Endothelial cell of umbilical vein (primary cell): ENCODE results near the gene TOMM34. TPM values are rescaled to one million over a fixed set of nuclear protein-coding genes. Genes with fewer than 3 reads are reported as not detected.

Experiments used
- BruUV-seq: library from RNA; stranded (reverse); fragments of 400-500 nt; replicated peaks from 2 replicates; lab custom pipeline; 2021; lab: Mats Ljungman, UMichigan
- CTCF ChIA-PET: fragments of 300-600, 350-600 bp; sonication (Branson Sonifier 250); formaldehyde crosslinking; loops from one replicate; lab custom pipeline; 2021; ENCODE audit warnings: antibody characterized with exemption, inconsistent platforms; lab: Charles Lee
- POLR2A ChIA-PET: fragments of 300-600, 350-600 bp; sonication (Branson Sonifier 250); formaldehyde crosslinking; loops from one replicate; lab custom pipeline; 2021; ENCODE audit warnings: antibody characterized with exemption, inconsistent platforms; lab: Charles Lee
- DNase-seq: peaks from one replicate; pipeline ENCODE4 v3.0.0-alpha.2; 2011; ENCODE audit warnings: low read depth, low spot score
- FAIRE-seq: peaks from 2 replicates; lab custom pipeline; 2011; peaks lifted over from hg19 to GRCh38; lab: Jason Lieb, UNC
- H2AFZ ChIP-seq: 2 replicates; pipeline ENCODE4 v1.6.0; 2012; ENCODE audit warnings: low read depth, low read length, control low read depth, inconsistent platforms
- H3K27ac ChIP-seq: 2 replicates; pipeline ENCODE4 v1.5.1; 2011; ENCODE audit warnings: low read depth, mild to moderate bottlenecking, control low read depth, low read length, moderate library complexity; ENCODE audit not compliant: insufficient read depth
- H3K27me3 ChIP-seq, 2 experiments: 2 replicates each; pipeline versions ENCODE4 v1.6.0 to v1.6.1; 2011; ENCODE audit warnings: low read length in 2 of 2, mixed read lengths in 1 of 2; ENCODE audit not compliant: control insufficient read depth in 2 of 2, insufficient read depth in 2 of 2
- H3K36me3 ChIP-seq, 2 experiments: 2 replicates in 1 of 2; 3 replicates in 1 of 2; pipeline ENCODE4 v1.5.1; 2011; ENCODE audit warnings: low read length in 2 of 2, mild to moderate bottlenecking in 1 of 2, moderate library complexity in 1 of 2; ENCODE audit not compliant: control insufficient read depth in 2 of 2, insufficient read depth in 2 of 2; ENCODE audit errors: extremely low read depth in 1 of 2
- H3K4me1 ChIP-seq: 3 replicates; pipeline ENCODE4 v1.5.1; 2011; ENCODE audit warnings: mild to moderate bottlenecking, low read length; ENCODE audit not compliant: control insufficient read depth, insufficient read depth; ENCODE audit errors: extremely low read depth
- H3K4me2 ChIP-seq: 2 replicates; pipeline ENCODE4 v1.6.1; 2011; ENCODE audit warnings: low read length, control low read depth, mixed read lengths; ENCODE audit not compliant: insufficient read depth
- H3K4me3 ChIP-seq, 3 experiments: fragments of 200-600 bp in 1 of 3; sonication (generic), shearing (Covaris generic) in 1 of 3; replicated peaks in 1 of 3; 2 replicates each; pipeline ENCODE4 v1.5.1; 2011 to 2016; ENCODE audit warnings: control low read depth in 3 of 3, low read length in 3 of 3, mild to moderate bottlenecking in 2 of 3, inconsistent platforms in 1 of 3, low read depth in 1 of 3, moderate library complexity in 1 of 3; ENCODE audit not compliant: insufficient read depth in 1 of 3
- H3K79me2 ChIP-seq: 2 replicates; pipeline ENCODE4 v1.6.0; 2012; ENCODE audit warnings: low read length, inconsistent platforms; ENCODE audit not compliant: control insufficient read depth, insufficient read depth
- H3K9ac ChIP-seq: replicated peaks from 2 replicates; pipeline ENCODE3; 2011; ENCODE audit warnings: low read length, control low read depth; ENCODE audit not compliant: insufficient read depth; ENCODE audit errors: extremely low read depth
- H3K9me1 ChIP-seq: replicated peaks from 3 replicates; pipeline ENCODE4 v1.6.0; 2011; ENCODE audit warnings: mild to moderate bottlenecking, low read length; ENCODE audit not compliant: control insufficient read depth, insufficient read depth; ENCODE audit errors: extremely low read depth
- H3K9me3 ChIP-seq: replicated peaks from 2 replicates; pipeline ENCODE4 v1.5.1; 2012; ENCODE audit warnings: low read length, inconsistent platforms; ENCODE audit not compliant: control insufficient read depth, insufficient read depth
- H4K20me1 ChIP-seq: replicated peaks from 2 replicates; pipeline ENCODE3; 2011; ENCODE audit warnings: mild to moderate bottlenecking, low read length; ENCODE audit not compliant: control insufficient read depth, insufficient read depth; ENCODE audit errors: extremely low read depth
- CTCF ChIP-seq, 2 donors: IDR thresholded peaks; 1 replicate in 1 of 2; 2 replicates in 1 of 2; pipeline ENCODE4 v1.5.1; 2011; ENCODE audit warnings: low read length in 2 of 2, mild to moderate bottlenecking in 2 of 2, moderate library complexity in 2 of 2, control low read depth in 1 of 2, inconsistent platforms in 1 of 2, low read depth in 1 of 2; ENCODE audit not compliant: insufficient read depth in 1 of 2; ENCODE audit errors: extremely low read depth in 1 of 2
- EZH2 ChIP-seq: IDR thresholded peaks from 2 replicates; pipeline ENCODE4 v1.6.1; 2012; ENCODE audit warnings: borderline replicate concordance, low read depth, mild to moderate bottlenecking, moderate library complexity, low read length, inconsistent platforms; ENCODE audit not compliant: severe bottlenecking
- FOS ChIP-seq: IDR thresholded peaks from 2 replicates; pipeline ENCODE4 v1.6.1; 2011; ENCODE audit warnings: mild to moderate bottlenecking, low read length, moderate library complexity, borderline replicate concordance; ENCODE audit not compliant: insufficient read depth
- GATA2 ChIP-seq: IDR thresholded peaks from 2 replicates; pipeline ENCODE4 v1.7.0; 2011; ENCODE audit warnings: low read depth, mild to moderate bottlenecking, moderate library complexity, mixed read lengths, low read length; ENCODE audit not compliant: insufficient read length, insufficient read depth
- JUN ChIP-seq: IDR thresholded peaks from 2 replicates; pipeline ENCODE4 v1.6.1; 2011; ENCODE audit warnings: borderline replicate concordance, low read depth; ENCODE audit not compliant: insufficient read length, insufficient read depth
- MAX ChIP-seq: IDR thresholded peaks from 2 replicates; pipeline ENCODE4 v1.6.1; 2011; ENCODE audit not compliant: insufficient read depth, insufficient read length
- MYC ChIP-seq: IDR thresholded peaks from one replicate; pipeline ENCODE4 v1.6.1; 2011; ENCODE audit warnings: mild to moderate bottlenecking, low read depth, low read length
- POLR2A ChIP-seq: IDR thresholded peaks from 2 replicates; pipeline ENCODE4 v1.6.1; 2012; ENCODE audit warnings: low read depth, mild to moderate bottlenecking, control low read depth, low read length
- POLR2AphosphoS5 ChIP-seq: IDR thresholded peaks from 2 replicates; pipeline ENCODE4 v1.6.1; 2012; ENCODE audit warnings: low read depth, mild to moderate bottlenecking, control low read depth, low read length, moderate library complexity; ENCODE audit not compliant: insufficient read depth
- dilution Hi-C: fragments of 300-500 bp; cut with MboI; formaldehyde crosslinking; loops from one replicate; pipeline ENCODE4 v1.15.0; 2019; ENCODE audit warnings: low sequenced_read_pairs; ENCODE audit not compliant: extremely low pct_ligation_motif_present
- intact Hi-C: fragments of 100-400 bp; cut with micrococcal nuclease; formaldehyde crosslinking; loops from one replicate; pipeline ENCODE4 v1.10.0; 2022
- polyA plus RNA-seq, 4 experiments: library from polyadenylated mRNA; depleted of rRNA in 3 of 4; stranded (reverse) in 3 of 4; unstranded in 1 of 4; fragments of >200 nt; gene quantifications; 2 replicates each; pipeline versions ENCODE4 v1.2.1 to v1.2.3, GENCODE V29; 2011 to 2012; ENCODE audit warnings: missing spikeins in 1 of 4
- total RNA-seq: library from RNA; stranded (reverse); gene quantifications from 2 replicates; pipeline ENCODE4 v1.2.3, GENCODE V29; 2021

The TOMM34 gene
- total and polyA plus RNA-seq, 2 donors (not counting 3 experiments of a cell fraction or from before 2014, with no cell fraction given), result 36.3 to 44.2 TPM

- Histone ChIP-seq H2AFZ (no peak overlapping the region), H3K9me1 (no peaks in the 10 kb centered on the region), H3K4me2 (peak overlapping the region; percentile 73), H3K4me1 (peaks cover 17% of the 10 kb centered on the region), H4K20me1 (no peaks in the 10 kb centered on the region), H3K27ac (peak overlapping the region; percentile 82), H3K36me3 (peaks cover 3 to 5% of the 10 kb centered on the region in 2 experiments), H3K4me3 (peak overlapping the region in 1 of 3 experiments; percentile 23), H3K79me2 (peaks cover 10% of the 10 kb centered on the region), H3K27me3 (no peaks in the 10 kb centered on the region), H3K9ac (peak overlapping the region; percentile 13), H3K9me3 (no peaks in the 10 kb centered on the region)
- intact Hi-C loops (loop anchor here (1.0 to 2.0 kb wide), 2 partner anchors 27 to 48 kb away; partner anchors contain the start of gene STK4), dilution Hi-C loops (no loop called here)
- ChIA-PET CTCF (interaction anchor here (0.7 to 1.3 kb wide), 6 partner anchors 16 to 318 kb away, joined by 3 to 6 read pairs (median 3); partner anchors contain the start of gene STK4), POLR2A (no interaction called here)
- FAIRE-seq (peak; percentile 80), DNase-seq (peak; percentile 65)
- no peak for TF ChIP-seq GATA2
- peak; percentile 48 for TF ChIP-seq FOS
- peak; percentile 87 for TF ChIP-seq JUN
- peak; percentile 26 for TF ChIP-seq POLR2A
- no TSS peak for BruUV-seq
These were observed 33.1 kb upstream of the TOMM34 start for GRCh38 chr20:44993343-44993742.

- Histone ChIP-seq H3K9me3 (no peaks in the 10 kb centered on the region), H3K27me3 (no peaks in the 10 kb centered on the region), H3K9me1 (no peaks in the 10 kb centered on the region), H3K4me1 (peaks cover 17% of the 10 kb centered on the region), H3K27ac (no peak overlapping the region), H4K20me1 (no peaks in the 10 kb centered on the region), H2AFZ (no peak overlapping the region), H3K36me3 (peaks cover 0 to 3% of the 10 kb centered on the region in 2 experiments), H3K4me3 (no peak overlapping the region), H3K9ac (no peak overlapping the region), H3K79me2 (peaks cover 10% of the 10 kb centered on the region), H3K4me2 (peak overlapping the region; percentile 25)
- intact Hi-C loops (no loop called here), dilution Hi-C loops (no loop called here)
- POLR2A ChIA-PET, result no interaction called here
- BruUV-seq, result no TSS peak
- DNase-seq, result no peak
- TF ChIP-seq CTCF (IDR thresholded peaks at IDR 0.05; ENCODE audit: extremely low read depth in 1 of 2, insufficient read depth in 1 of 2, low read depth in 1 of 2, low read length in 2 of 2) (no peak), POLR2AphosphoS5 (no peak), GATA2 (no peak), FOS (no peak), POLR2A (no peak), EZH2 (no peak), MAX (no peak), JUN (no peak), MYC (no peak)
- CTCF ChIA-PET, result no interaction called here
- no peak for FAIRE-seq
These were observed 30.8 kb upstream of the TOMM34 start for GRCh38 chr20:44990957-44991356.
